Astrocyte (in vitro differentiated cells and primary cell): ENCODE results near the gene RFTN1.

ENCODE experiments used
- EZH2 ChIP-seq: IDR thresholded peaks from 2 replicates; pipeline ENCODE4 v1.6.1; 2012; ENCODE audit warnings: mild to moderate bottlenecking, low read length, inconsistent platforms; ENCODE audit not compliant: insufficient read depth
- TF ChIP-seq, protein P1 (sequence below): IDR thresholded peaks from 2 replicates; pipeline ENCODE4 v1.5.1; 2011; ENCODE audit warnings: low read depth, mild to moderate bottlenecking, inconsistent platforms, low read length, moderate library complexity; ENCODE audit not compliant: insufficient read depth

DNA sequence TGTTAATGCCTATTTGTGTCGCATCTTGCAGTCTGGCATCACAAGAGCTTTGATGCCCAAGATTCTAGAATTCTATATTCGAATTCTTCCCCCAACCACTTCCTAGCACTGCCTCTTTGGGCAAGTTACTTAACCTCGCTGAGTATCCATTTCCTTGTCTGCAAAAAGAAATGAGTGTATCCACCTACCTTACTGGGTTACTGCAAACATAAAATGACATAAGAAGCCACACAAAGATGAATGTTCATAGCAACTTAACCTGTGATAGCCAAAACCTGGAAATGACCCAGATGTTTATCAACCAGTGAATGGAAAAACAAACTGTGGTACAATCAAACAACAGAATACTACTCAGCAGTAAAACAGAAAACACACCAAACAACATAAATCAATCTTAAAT lies 24.9 kb downstream of the RFTN1 start:
- TF ChIP-seq, protein P1, sequence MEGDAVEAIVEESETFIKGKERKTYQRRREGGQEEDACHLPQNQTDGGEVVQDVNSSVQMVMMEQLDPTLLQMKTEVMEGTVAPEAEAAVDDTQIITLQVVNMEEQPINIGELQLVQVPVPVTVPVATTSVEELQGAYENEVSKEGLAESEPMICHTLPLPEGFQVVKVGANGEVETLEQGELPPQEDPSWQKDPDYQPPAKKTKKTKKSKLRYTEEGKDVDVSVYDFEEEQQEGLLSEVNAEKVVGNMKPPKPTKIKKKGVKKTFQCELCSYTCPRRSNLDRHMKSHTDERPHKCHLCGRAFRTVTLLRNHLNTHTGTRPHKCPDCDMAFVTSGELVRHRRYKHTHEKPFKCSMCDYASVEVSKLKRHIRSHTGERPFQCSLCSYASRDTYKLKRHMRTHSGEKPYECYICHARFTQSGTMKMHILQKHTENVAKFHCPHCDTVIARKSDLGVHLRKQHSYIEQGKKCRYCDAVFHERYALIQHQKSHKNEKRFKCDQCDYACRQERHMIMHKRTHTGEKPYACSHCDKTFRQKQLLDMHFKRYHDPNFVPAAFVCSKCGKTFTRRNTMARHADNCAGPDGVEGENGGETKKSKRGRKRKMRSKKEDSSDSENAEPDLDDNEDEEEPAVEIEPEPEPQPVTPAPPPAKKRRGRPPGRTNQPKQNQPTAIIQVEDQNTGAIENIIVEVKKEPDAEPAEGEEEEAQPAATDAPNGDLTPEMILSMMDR = no peak
- TF ChIP-seq EZH2 = no peak
